ENCODE measurements around the gene MOV10L1.
"Not testable (repeated sequence)": the region's sequence is repeated elsewhere in the genome, so short reads cannot be mapped to it uniquely, and the experiment has no call there.

DNA sequence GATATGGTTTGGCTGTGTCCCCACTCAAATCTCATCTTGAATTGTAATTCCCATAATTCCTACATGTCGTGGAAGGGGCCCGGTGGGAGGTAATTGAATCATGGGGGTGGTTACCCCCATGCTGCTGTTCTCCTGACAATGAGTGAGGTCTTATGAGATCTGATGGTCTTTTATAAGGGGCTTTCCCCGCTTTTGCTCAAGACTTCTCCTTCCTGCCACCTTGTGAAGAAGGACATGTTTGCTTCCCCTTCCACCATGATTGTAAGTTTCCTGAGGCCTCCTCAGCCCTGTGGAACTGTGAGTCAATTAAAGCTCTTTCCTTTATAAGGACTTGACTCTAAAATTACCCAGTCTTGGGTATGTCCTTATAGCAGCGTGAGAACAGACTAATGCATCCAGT, 2.8 kb upstream of the MOV10L1 start:
- TF ChIP-seq, protein P1, sequence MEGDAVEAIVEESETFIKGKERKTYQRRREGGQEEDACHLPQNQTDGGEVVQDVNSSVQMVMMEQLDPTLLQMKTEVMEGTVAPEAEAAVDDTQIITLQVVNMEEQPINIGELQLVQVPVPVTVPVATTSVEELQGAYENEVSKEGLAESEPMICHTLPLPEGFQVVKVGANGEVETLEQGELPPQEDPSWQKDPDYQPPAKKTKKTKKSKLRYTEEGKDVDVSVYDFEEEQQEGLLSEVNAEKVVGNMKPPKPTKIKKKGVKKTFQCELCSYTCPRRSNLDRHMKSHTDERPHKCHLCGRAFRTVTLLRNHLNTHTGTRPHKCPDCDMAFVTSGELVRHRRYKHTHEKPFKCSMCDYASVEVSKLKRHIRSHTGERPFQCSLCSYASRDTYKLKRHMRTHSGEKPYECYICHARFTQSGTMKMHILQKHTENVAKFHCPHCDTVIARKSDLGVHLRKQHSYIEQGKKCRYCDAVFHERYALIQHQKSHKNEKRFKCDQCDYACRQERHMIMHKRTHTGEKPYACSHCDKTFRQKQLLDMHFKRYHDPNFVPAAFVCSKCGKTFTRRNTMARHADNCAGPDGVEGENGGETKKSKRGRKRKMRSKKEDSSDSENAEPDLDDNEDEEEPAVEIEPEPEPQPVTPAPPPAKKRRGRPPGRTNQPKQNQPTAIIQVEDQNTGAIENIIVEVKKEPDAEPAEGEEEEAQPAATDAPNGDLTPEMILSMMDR (IDR thresholded peaks at IDR 0.05; ENCODE audit: low read length) = not testable (repeated sequence)
- TF ChIP-seq EZH2 (IDR thresholded peaks at IDR 0.05; ENCODE audit: borderline replicate concordance, low read length) = not testable (repeated sequence)
